NOMO-1 treated with dmso at 0.1 percent for 144 hours (cell line): Measurements from ENCODE around the gene SENP3.

Experiments used
- DNase-seq: peaks from one replicate; lab custom pipeline; 2025; ENCODE audit not compliant: unreplicated experiment; lab: John Stamatoyannopoulos, UW

Gene SENP3

GRCh38 chr17:7555320-7555948 lies 6.3 kb upstream of the SENP3 start:
- DNase-seq, result no peak

GRCh38 chr17:7556627-7557026 lies 5.1 kb upstream of the SENP3 start:
- no peak for DNase-seq

GRCh38 chr17:7557147-7557764 lies 4.5 kb upstream of the SENP3 start:
- DNase-seq, result no peak

DNA sequence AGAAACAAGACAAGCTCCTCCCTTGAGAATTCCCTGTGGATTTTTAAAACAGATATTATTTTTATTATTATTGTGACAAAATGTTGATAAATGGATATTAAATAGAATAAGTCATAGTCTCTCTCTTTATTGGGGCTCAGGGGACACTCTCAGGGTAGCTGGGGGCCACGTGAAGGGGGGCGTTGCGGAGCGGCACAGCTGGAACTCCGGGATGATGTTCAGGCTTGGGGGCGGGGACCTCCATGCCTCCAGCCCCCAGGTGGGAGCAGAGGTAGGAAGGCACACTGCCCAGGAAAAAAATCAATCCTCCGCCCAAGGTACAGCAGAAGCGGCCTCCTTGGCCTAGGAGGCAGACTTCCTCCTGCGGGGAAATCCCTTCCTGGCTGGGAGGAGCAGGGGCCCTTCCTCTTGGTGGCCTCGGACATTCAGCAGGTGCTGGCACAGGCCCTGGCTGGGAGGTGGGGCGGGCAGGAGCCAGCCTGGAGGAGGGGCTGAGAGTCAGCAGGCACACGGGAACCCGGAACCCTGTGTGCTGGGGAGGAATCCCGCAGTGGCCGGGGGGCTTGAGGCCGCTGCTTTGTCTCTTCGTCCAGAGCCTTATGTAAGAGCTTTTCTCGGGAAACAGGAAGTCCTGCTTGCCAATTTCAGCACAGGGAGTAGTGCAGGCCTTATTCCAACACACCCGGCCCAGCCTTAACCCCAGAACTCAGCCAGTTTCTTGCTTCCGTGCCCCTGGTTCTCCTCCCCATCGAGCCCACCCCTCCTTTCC lies 3.8 kb upstream of the SENP3 start:
- peak; percentile 86 for DNase-seq

DNA sequence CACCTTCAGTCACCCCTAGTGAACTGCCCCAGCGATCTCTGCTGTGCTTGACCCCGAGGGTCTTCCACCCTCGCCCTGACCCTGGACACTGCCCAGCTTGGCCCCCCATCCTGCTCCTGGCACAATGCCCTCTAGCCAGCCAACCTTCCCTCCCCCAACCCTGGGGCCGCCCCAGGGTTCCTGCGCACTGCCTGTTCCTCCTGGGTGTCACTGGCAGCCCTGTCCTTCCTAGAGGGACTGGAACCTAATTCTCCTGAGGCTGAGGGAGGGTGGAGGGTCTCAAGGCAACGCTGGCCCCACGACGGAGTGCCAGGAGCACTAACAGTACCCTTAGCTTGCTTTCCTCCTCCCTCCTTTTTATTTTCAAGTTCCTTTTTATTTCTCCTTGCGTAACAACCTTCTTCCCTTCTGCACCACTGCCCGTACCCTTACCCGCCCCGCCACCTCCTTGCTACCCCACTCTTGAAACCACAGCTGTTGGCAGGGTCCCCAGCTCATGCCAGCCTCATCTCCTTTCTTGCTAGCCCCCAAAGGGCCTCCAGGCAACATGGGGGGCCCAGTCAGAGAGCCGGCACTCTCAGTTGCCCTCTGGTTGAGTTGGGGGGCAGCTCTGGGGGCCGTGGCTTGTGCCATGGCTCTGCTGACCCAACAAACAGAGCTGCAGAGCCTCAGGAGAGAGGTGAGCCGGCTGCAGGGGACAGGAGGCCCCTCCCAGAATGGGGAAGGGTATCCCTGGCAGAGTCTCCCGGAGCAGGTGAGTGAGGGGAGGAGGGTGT lies 3.0 kb upstream of the SENP3 start, which contains the start of gene TNFSF13:
TSS of gene TNFSF13 (plus strand) at position 207 of the 776 bp plus-strand sequence. CDS start at position 497, 290 bp downstream.
- peak; percentile 88 for DNase-seq

GRCh38 chr17:7559320-7560171 lies 2.2 kb upstream of the SENP3 start:
- no peak for DNase-seq

- no peak for DNase-seq
These were observed 1.3 kb upstream of the SENP3 start for GRCh38 chr17:7560172-7561027.

DNA sequence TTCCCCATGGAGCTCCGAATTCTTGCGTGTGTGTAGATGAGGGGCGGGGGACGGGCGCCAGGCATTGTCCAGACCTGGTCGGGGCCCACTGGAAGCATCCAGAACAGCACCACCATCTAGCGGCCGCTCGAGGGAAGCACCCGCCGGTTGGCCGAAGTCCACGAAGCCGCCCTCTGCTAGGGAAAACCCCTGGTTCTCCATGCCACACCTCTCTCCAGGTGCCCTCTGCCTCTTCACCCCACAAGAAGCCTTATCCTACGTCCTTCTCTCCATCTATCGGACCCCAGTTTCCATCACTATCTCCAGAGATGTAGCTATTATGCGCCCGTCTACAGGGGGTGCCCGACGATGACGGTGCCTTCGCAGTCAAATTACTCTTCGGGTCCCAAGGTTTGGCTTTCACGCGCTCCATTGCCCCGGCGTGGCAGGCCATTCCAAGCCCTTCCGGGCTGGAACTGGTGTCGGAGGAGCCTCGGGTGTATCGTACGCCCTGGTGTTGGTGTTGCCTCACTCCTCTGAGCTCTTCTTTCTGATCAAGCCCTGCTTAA lies 617 bp upstream of the SENP3 start:
- DNase-seq, result peak; percentile 74

DNA sequence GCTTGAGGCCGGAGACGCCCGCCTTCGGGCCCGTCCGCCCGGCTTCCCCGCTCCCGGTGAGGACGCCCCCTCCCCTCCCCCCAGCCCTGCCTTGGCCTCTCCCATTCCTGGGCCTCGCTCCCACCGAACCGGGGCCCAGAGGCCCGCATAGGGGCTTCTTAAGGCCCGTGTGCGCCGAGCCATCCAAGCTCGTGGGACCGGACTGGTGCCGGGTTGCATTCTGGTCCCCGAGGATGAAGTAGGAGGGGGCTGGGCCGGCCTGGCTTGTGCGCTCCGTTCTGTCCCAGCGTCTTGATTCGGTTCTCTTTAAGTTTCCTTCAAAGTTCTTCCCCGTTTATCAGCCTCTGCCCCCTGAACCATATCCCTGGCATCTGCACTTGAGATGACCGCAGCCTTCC lies 488 bp downstream of the SENP3 start:
- DNase-seq, result no peak

GRCh38 chr17:7563115-7563869 lies 1.6 kb downstream of the SENP3 start:
- no peak for DNase-seq

GRCh38 chr17:7569571-7569970 lies 7.9 kb downstream of the SENP3 start:
- no peak for DNase-seq

DNA sequence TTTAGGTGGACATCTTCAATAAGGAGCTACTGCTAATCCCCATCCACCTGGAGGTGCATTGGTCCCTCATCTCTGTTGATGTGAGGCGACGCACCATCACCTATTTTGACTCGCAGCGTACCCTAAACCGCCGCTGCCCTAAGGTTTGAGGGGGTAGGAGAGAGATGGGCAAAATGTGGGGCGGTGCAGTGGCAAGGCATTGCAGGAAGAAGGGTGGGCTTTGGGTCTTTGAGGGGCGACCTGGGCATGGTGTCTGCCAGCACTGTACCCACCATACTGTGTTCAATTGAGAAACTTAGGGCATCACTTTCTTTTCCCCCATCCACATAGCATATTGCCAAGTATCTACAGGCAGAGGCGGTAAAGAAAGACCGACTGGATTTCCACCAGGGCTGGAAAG lies 8.6 kb downstream of the SENP3 start:
- no peak for DNase-seq

DNA sequence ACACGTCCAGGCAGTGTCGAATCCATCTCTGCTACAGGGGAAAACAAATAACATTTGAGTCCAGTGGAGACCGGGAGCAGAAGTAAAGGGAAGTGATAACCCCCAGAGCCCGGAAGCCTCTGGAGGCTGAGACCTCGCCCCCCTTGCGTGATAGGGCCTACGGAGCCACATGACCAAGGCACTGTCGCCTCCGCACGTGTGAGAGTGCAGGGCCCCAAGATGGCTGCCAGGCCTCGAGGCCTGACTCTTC lies 10.5 kb downstream of the SENP3 start:
- peak; percentile 100 for DNase-seq

GRCh38 chr17:7572588-7573323 lies 11.0 kb downstream of the SENP3 start:
- peak; percentile 100 for DNase-seq

DNA sequence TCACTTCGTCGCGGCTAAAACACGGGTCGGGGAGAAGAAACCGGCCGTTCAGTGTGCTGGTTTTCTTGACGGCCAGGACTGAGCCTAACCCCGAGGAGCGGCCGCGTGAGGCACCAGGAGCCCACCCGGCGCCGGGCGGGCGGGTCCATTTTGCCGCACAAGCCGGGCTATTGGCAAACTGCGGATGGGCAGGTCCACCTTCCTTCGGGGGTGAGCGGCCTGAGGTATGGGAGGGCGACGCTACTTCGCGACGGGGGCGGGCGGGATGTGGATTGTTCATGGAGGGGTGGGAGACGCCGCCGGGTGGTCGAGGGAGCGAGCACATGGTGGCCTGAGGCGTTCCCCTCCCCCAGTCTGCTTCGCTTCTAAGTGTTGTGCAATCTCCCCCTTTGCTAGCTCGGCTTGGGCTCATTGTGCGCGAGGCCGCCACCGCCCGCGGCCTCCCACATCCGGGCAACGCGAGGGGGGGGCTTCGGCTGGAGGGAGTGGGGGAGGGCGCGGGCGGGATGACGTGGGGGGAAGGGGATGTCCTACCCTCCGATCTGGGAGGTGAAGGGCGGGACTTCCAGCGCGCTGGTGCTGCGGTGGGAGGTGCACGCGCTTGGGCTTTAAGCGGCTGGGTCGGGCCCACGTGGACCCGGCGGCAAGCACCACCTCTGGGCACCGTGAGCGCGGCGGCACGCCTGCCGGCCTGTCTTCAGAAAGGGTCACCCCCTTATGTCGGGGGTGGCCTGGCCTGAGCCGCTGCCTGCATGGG lies 11.8 kb downstream of the SENP3 start:
- DNase-seq, result peak; percentile 85

GRCh38 chr17:7574176-7574953 lies 12.6 kb downstream of the SENP3 start:
- DNase-seq, result no peak

- DNase-seq, result no peak
These were observed 13.8 kb downstream of the SENP3 start for GRCh38 chr17:7575481-7575883.
